Measurements from ENCODE around the gene HOATZ. TPM values are rescaled to one million over a fixed set of nuclear protein-coding genes. Genes with fewer than 3 reads are reported as not detected.

The HOATZ gene
- total and polyA plus RNA-seq, 2 of the 13 experiments (the other 11 are each of a cell fraction or from before 2014, with no cell fraction given) = not detected

DNA sequence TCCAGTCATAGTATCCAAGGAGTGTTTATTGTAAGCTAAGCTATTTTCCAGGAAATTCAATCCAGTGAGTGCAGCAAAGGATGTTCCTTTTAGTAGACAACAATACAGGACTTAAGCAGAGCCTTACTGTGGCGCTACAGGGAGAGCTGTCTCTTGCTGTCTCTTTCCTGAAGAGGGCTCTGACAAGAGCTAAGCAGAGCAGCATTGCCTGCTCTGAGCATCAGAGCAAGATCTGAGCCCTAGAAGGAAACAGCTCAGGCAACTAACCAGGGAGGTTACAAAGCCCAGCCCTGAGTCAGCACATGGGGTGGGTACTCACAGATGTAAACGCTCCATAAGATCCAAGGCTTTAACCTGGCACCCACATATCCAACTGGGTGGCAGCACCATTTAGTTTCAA is 33.9 kb downstream of the HOATZ start:
- intact Hi-C loops (cut with micrococcal nuclease; ENCODE audit: unreplicated experiment) = no loop called here
- no peak overlapping the region for H2AFZ ChIP-seq (ENCODE audit: low read length)
- in situ Hi-C loops (cut with HindIII; ENCODE audit: extremely low pct_ligation_motif_present, low pct_unique_long_range_greater_than_20kb) = no loop called here
- 40% methylated on average over 1 of the region's 2 CpGs for WGBS (ENCODE audit: low lambda C conversion rate)
- ATAC-seq (no peak), DNase-seq (ENCODE audit: low spot score) (no peak), FAIRE-seq (no peak)
- ChIA-PET POLR2A (no interaction called here), CTCF (ENCODE audit: low intra/inter-chr PET ratio, low total read pairs) (no interaction called here)
- no peak overlapping the region for H3K4me2 ChIP-seq (ENCODE audit: low read depth, low read length)
- no peak overlapping the region for H3K27ac ChIP-seq (ENCODE audit: extremely low read length, insufficient read depth, low read length)
- BruUV-seq (replicated peaks) = no TSS peak
- H3K9me3 ChIP-seq (ENCODE audit: low read length) = no peaks in the 10 kb centered on the region
- H3K27me3 ChIP-seq (ENCODE audit: control insufficient read depth in 1 of 2, insufficient read depth in 2 of 2, low read length in 2 of 2) = peaks cover 0 to 30% of the 10 kb centered on the region in 2 experiments; a peak in 2 of 5 replicates
- TF ChIP-seq CHD2 (IDR thresholded peaks at IDR 0.05; ENCODE audit: low read depth, low read length) (no peak), ARNTL (CRISPR knock-in tag; IDR thresholded peaks at IDR 0.05) (no peak), RBM39 (IDR thresholded peaks at IDR 0.05; ENCODE audit: low read depth, low read length, poor library complexity, severe bottlenecking) (no peak), TCF7L2 (IDR thresholded peaks at IDR 0.05; ENCODE audit: low read depth, low read length) (no peak), ZNF782 (CRISPR knock-in tag; IDR thresholded peaks at IDR 0.05; ENCODE audit: borderline replicate concordance) (no peak), E2F5 (CRISPR knock-in tag; conservative IDR thresholded peaks at IDR 0.05) (no peak), ZNF570 (CRISPR knock-in tag; IDR thresholded peaks at IDR 0.05; ENCODE audit: borderline replicate concordance) (no peak), ZNF430 (CRISPR knock-in tag; IDR thresholded peaks at IDR 0.05) (no peak), MYPOP (CRISPR knock-in tag; IDR thresholded peaks at IDR 0.05) (no peak), ZEB1 (IDR thresholded peaks at IDR 0.05; ENCODE audit: insufficient replicate concordance, low read depth) (no peak), ZBTB26 (CRISPR knock-in tag; IDR thresholded peaks at IDR 0.05; ENCODE audit: borderline replicate concordance) (no peak), TGIF2 (CRISPR knock-in tag; IDR thresholded peaks at IDR 0.05) (no peak), ZNF569 (CRISPR knock-in tag; IDR thresholded peaks at IDR 0.05; ENCODE audit: borderline replicate concordance) (no peak)
- TF ChIP-seq, protein P1, sequence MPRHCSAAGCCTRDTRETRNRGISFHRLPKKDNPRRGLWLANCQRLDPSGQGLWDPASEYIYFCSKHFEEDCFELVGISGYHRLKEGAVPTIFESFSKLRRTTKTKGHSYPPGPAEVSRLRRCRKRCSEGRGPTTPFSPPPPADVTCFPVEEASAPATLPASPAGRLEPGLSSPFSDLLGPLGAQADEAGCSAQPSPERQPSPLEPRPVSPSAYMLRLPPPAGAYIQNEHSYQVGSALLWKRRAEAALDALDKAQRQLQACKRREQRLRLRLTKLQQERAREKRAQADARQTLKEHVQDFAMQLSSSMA (CRISPR knock-in tag; IDR thresholded peaks at IDR 0.05) = no peak
- H4K20me1 ChIP-seq (ENCODE audit: insufficient read depth, low read length) = no peaks in the 10 kb centered on the region
- no peaks in the 10 kb centered on the region for H3K4me1 ChIP-seq (ENCODE audit: insufficient read depth, low read length)
- no peak overlapping the region for H3K9ac ChIP-seq (ENCODE audit: insufficient read depth, low read depth, low read length)
- H3K36me3 ChIP-seq (replicated peaks in 1 of 2; ENCODE audit: control insufficient read depth in 1 of 2, insufficient read depth in 2 of 2, low read length in 2 of 2) = no peaks in the 10 kb centered on the region
- no peaks in the 10 kb centered on the region for H3K79me2 ChIP-seq (ENCODE audit: insufficient read depth, low read length)
- H3K4me3 ChIP-seq (replicated peaks in 1 of 3; ENCODE audit: insufficient read depth in 1 of 3, low read depth in 2 of 3, low read length in 3 of 3) = no peak overlapping the region
